Caco-2 (cell line): ENCODE results near the gene BBLN. TPM values are rescaled to one million over a fixed set of nuclear protein-coding genes. Genes with fewer than 3 reads are reported as not detected.
A peak's percentile ranks its signal among the peaks of the same experiment; 100 is the strongest.
"Not testable (repeated sequence)": the region's sequence is repeated elsewhere in the genome, so short reads cannot be mapped to it uniquely, and the experiment has no call there.

ENCODE experiments used
- Bru-seq: library from RNA; stranded (reverse); fragments of 400-500 nt; gene quantifications from one replicate; lab custom pipeline; 2021; lab: Mats Ljungman, UMichigan
- BruChase-seq, 2 experiments: library from RNA; stranded (reverse); fragments of 400-500 nt; gene quantifications; one replicate each; lab custom pipeline; 2021; lab: Mats Ljungman, UMichigan
- BruUV-seq: library from RNA; stranded (reverse); fragments of 400-500 nt; replicated peaks from 2 replicates; lab custom pipeline; 2021; lab: Mats Ljungman, UMichigan
- CTCF ChIA-PET: fragments of 300-600 bp; sonication (Branson Sonifier 250); formaldehyde crosslinking; loops from one replicate; lab custom pipeline; 2022; ENCODE audit warnings: antibody characterized with exemption; lab: Charles Lee
- POLR2A ChIA-PET: fragments of 300-600 bp; sonication (Branson Sonifier 250); formaldehyde crosslinking; loops from one replicate; lab custom pipeline; 2022; ENCODE audit warnings: antibody characterized with exemption; lab: Charles Lee
- DNase-seq, 2 experiments: peaks; one replicate each; pipeline versions ENCODE4 v3.0.0 to v3.0.0-alpha.2; 2020 to 2022
- H3K27me3 ChIP-seq: replicated peaks from 2 replicates; pipeline ENCODE4 v1.6.0; 2011; ENCODE audit warnings: low read length; ENCODE audit not compliant: control insufficient read depth, insufficient read depth
- H3K36me3 ChIP-seq: 2 replicates; pipeline ENCODE4 v1.5.1; 2011; ENCODE audit warnings: low read length; ENCODE audit not compliant: control insufficient read depth, insufficient read depth
- H3K4me1 ChIP-seq: fragments of 250-450 bp; sonication (Bioruptor Pico); 2 replicates; pipeline ENCODE4 v1.5.1; 2020; ENCODE audit warnings: mild to moderate bottlenecking
- H3K4me3 ChIP-seq: 2 replicates; pipeline ENCODE4 v1.5.1; 2011; ENCODE audit warnings: low read depth, mild to moderate bottlenecking, control low read depth, low read length
- H3K9me3 ChIP-seq: fragments of 250-450 bp; sonication (Bioruptor Pico); 2 replicates; pipeline ENCODE4 v1.5.1; 2020; ENCODE audit warnings: mild to moderate bottlenecking, moderate library complexity
- H3K27ac Mint-ChIP-seq: one replicate; pipeline ENCODE4 v1.8.0; 2022; ENCODE audit warnings: mixed read lengths; ENCODE audit not compliant: unreplicated experiment
- H3K27me3 Mint-ChIP-seq: one replicate; pipeline ENCODE4 v1.8.0; 2022; ENCODE audit warnings: mixed read lengths; ENCODE audit not compliant: insufficient read depth, unreplicated experiment
- H3K36me3 Mint-ChIP-seq: one replicate; pipeline ENCODE4 v1.8.0; 2022; ENCODE audit warnings: mild to moderate bottlenecking, mixed read lengths; ENCODE audit not compliant: insufficient read depth, unreplicated experiment
- H3K4me1 Mint-ChIP-seq: one replicate; pipeline ENCODE4 v1.8.0; 2022; ENCODE audit warnings: low read depth, mixed read lengths; ENCODE audit not compliant: unreplicated experiment
- H3K4me3 Mint-ChIP-seq: one replicate; pipeline ENCODE4 v1.8.0; 2022; ENCODE audit warnings: mild to moderate bottlenecking, moderate library complexity, mixed read lengths; ENCODE audit not compliant: unreplicated experiment
- H3K9me3 Mint-ChIP-seq: one replicate; pipeline ENCODE4 v1.8.0; 2022; ENCODE audit warnings: mixed read lengths; ENCODE audit not compliant: unreplicated experiment
- CTCF ChIP-seq, 2 experiments: fragments of 200-600 bp in 1 of 2; IDR thresholded peaks; 1 replicate in 1 of 2; 2 replicates in 1 of 2; pipeline versions ENCODE4 v1.5.1 to v1.8.0; 2011 to 2022; ENCODE audit warnings: antibody characterized with exemption in 1 of 2, control low read depth in 1 of 2, inconsistent platforms in 1 of 2, low read depth in 1 of 2, low read length in 1 of 2, mild to moderate bottlenecking in 1 of 2, moderate library complexity in 1 of 2; ENCODE audit not compliant: insufficient read depth in 1 of 2, severe bottlenecking in 1 of 2, unreplicated experiment in 1 of 2
- intact Hi-C: fragments of 100-400 bp; cut with micrococcal nuclease; formaldehyde crosslinking; loops from one replicate; pipeline ENCODE4 v1.10.0; 2022; ENCODE audit not compliant: unreplicated experiment
- long read RNA-seq: library from polyadenylated mRNA; stranded (forward); transcript quantifications from one replicate; pipeline ENCODE4 v2.0.0, GENCODE V29; 2022
- total RNA-seq: library from RNA; stranded (reverse); gene quantifications from 2 replicates; pipeline ENCODE4 v1.2.3, GENCODE V29; 2022

Gene BBLN
- total RNA-seq: 34.2 and 36.5 TPM in 2 replicates
- Bru-seq, nascent RNA: percentile 65 among the genes with signal in this experiment
- percentile 55 among the genes with signal in this experiment for BruChase-seq, experiment 1, labeled RNA remaining after a 2-hour chase
- percentile 61 among the genes with signal in this experiment for BruChase-seq, experiment 2, labeled RNA remaining after a 6-hour chase
- long read RNA-seq, transcript C9orf16-201 (2 exons, 713 nt): major isoform, 33 of 37 reads
- long read RNA-seq, partial matches to known transcripts: 1 of 37 reads
- long read RNA-seq, other reads (novel, unspliced or antisense): 2 of 37 reads

- Histone ChIP-seq H3K4me3 (peak within 1 kb of the TSS; percentile 58), H3K36me3 (no peaks in the 10 kb centered on the region), H3K9me3 (no peaks in the 10 kb centered on the region), H3K27me3 (no peaks in the 10 kb centered on the region), H3K4me1 (peaks cover 8% of the 10 kb centered on the region; the same call in 1 of the 2 replicates)
- H3K27ac Mint-ChIP-seq: peak within 1 kb of the TSS; percentile 86
- intact Hi-C loops: loop anchor here (2.0 kb wide), 1 partner anchor 31 kb away; no protein-coding TSS in a partner anchor
- peak within 1 kb of the TSS; percentile 81 for H3K4me3 Mint-ChIP-seq
- peak; percentile 96 to 98 for DNase-seq
- no TSS peak for BruUV-seq
- ChIA-PET CTCF (interaction anchor here (0.5 to 1.1 kb wide), 12 partner anchors 9 to 399 kb away, joined by 3 to 5 read pairs (median 3); partner anchors contain the start of genes CERCAM and SWI5), POLR2A (interaction anchor here (0.5 to 1.6 kb wide), 5 partner anchors 9 to 877 kb away, joined by 3 to 6 read pairs (median 5); partner anchors contain the start of gene MIGA2)
- H3K9me3 Mint-ChIP-seq: no peaks in the 10 kb centered on the region
- H3K4me1 Mint-ChIP-seq: no peaks in the 10 kb centered on the region
- no peak for TF ChIP-seq CTCF (IDR thresholded peaks at IDR 0.05; ENCODE audit: insufficient read depth in 1 of 2, low read depth in 1 of 2, low read length in 1 of 2, severe bottlenecking in 1 of 2, unreplicated experiment in 1 of 2)
- H3K27me3 Mint-ChIP-seq: no peaks in the 10 kb centered on the region
- peaks cover 26% of the 10 kb centered on the region for H3K36me3 Mint-ChIP-seq
Observed at GRCh38 chr9:128159784-128160602, at the start of gene BBLN. Gene BBLN (plus strand): TSS chr9:128160265. CDS start chr9:128160408, 143 bp downstream.

GRCh38 chr9:128111726-128112125, 48.3 kb upstream of the BBLN start:
- intact Hi-C loops, H3K9me3 Mint-ChIP-seq, H3K4me3 ChIP-seq, H3K4me3 Mint-ChIP-seq, H3K36me3 ChIP-seq, CTCF ChIA-PET, H3K9me3 ChIP-seq, H3K27ac Mint-ChIP-seq, BruUV-seq, H3K27me3 Mint-ChIP-seq, H3K27me3 ChIP-seq: not testable (repeated sequence)
- DNase-seq: peak in 1 of 2 experiments; percentile 10
- H3K4me1 Mint-ChIP-seq: peaks cover 28% of the 10 kb centered on the region
- POLR2A ChIA-PET: interaction anchor here (0.6 kb wide), 1 partner anchor 33 kb away, joined by 5 read pairs; no protein-coding TSS in a partner anchor
- H3K4me1 ChIP-seq: peaks cover 37% of the 10 kb centered on the region
- H3K36me3 Mint-ChIP-seq: peaks cover 82% of the 10 kb centered on the region

- POLR2A ChIA-PET: interaction anchor here (1.3 to 1.7 kb wide), 2 partner anchors 14 to 46 kb away, joined by 3 to 5 read pairs; partner anchors contain the start of gene SLC25A25
- intact Hi-C loops: no loop called here
- H3K36me3 ChIP-seq: peaks cover 4% of the 10 kb centered on the region
- H3K4me3 Mint-ChIP-seq: no peak overlapping the region
- H3K9me3 Mint-ChIP-seq: no peaks in the 10 kb centered on the region
- CTCF ChIA-PET: no interaction called here
- H3K9me3 ChIP-seq: no peaks in the 10 kb centered on the region; the same call in 1 of the 2 replicates
- no peaks in the 10 kb centered on the region for H3K27me3 Mint-ChIP-seq
- no TSS peak for BruUV-seq
- H3K4me1 Mint-ChIP-seq: peaks cover 22% of the 10 kb centered on the region
- no peak overlapping the region for H3K4me3 ChIP-seq
- no peak for TF ChIP-seq CTCF (IDR thresholded peaks at IDR 0.05; ENCODE audit: insufficient read depth in 1 of 2, low read depth in 1 of 2, low read length in 1 of 2, severe bottlenecking in 1 of 2, unreplicated experiment in 1 of 2)
- H3K36me3 Mint-ChIP-seq: peaks cover 69% of the 10 kb centered on the region
- H3K27me3 ChIP-seq: no peaks in the 10 kb centered on the region
- DNase-seq: peak in 1 of 2 experiments; percentile 38
- H3K4me1 ChIP-seq: peaks cover 34% of the 10 kb centered on the region
- peak overlapping the region; percentile 93 for H3K27ac Mint-ChIP-seq
Observed at GRCh38 chr9:128113526-128114325, 46.3 kb upstream of the BBLN start.
